Mucosa of rectum (tissue), 2 donors: Measurements from ENCODE around the gene MDK.

Source experiments
- H3K27ac ChIP-seq, 2 donors: one replicate each; pipeline ENCODE4 v1.7.0; 2013; ENCODE audit warnings: inconsistent platforms in 2 of 2, low read depth in 2 of 2, low read length in 2 of 2
- H3K27me3 ChIP-seq, 2 donors: one replicate each; pipeline ENCODE4 v1.7.0; 2013; ENCODE audit warnings: low read length in 2 of 2; ENCODE audit not compliant: control insufficient read depth in 2 of 2, insufficient read depth in 2 of 2
- H3K36me3 ChIP-seq, 2 donors: one replicate each; pipeline ENCODE4 v1.7.0; 2013; ENCODE audit warnings: low read length in 2 of 2; ENCODE audit not compliant: control insufficient read depth in 2 of 2, insufficient read depth in 2 of 2
- H3K4me1 ChIP-seq, 2 donors: one replicate each; pipeline ENCODE4 v1.7.0; 2013; ENCODE audit warnings: low read length in 2 of 2, mild to moderate bottlenecking in 1 of 2; ENCODE audit not compliant: control insufficient read depth in 2 of 2, insufficient read depth in 2 of 2
- H3K4me3 ChIP-seq, 2 donors: one replicate each; pipeline ENCODE4 v1.7.0; 2013; ENCODE audit warnings: low read length in 2 of 2
- H3K9ac ChIP-seq, 2 donors: one replicate each; pipeline ENCODE4 v1.7.0; 2013; ENCODE audit warnings: low read length in 2 of 2, low read depth in 1 of 2, mild to moderate bottlenecking in 1 of 2
- H3K9me3 ChIP-seq, 2 donors: one replicate each; pipeline ENCODE4 v1.7.0; 2013; ENCODE audit warnings: low read length in 2 of 2; ENCODE audit not compliant: control insufficient read depth in 2 of 2
- donor health status: healthy.
- donor health status: Normal muscosa, but diverticular disease.

The MDK gene

GRCh38 chr11:46397526-46397925 lies 16.1 kb downstream of the MDK start:
- H3K9ac ChIP-seq: no peak overlapping the region
- H3K27ac ChIP-seq: no peak overlapping the region
- H3K4me1 ChIP-seq: peaks cover 3 to 7% of the 10 kb centered on the region in 2 donors
- peaks cover 15 to 36% of the 10 kb centered on the region in 2 donors for H3K36me3 ChIP-seq
- H3K4me3 ChIP-seq: no peak overlapping the region
- no peaks in the 10 kb centered on the region for H3K9me3 ChIP-seq
- peaks cover 0 to 3% of the 10 kb centered on the region in 2 donors for H3K27me3 ChIP-seq

- Histone ChIP-seq H3K4me3 (no peak overlapping the region), H3K9me3 (no peaks in the 10 kb centered on the region), H3K27me3 (no peaks in the 10 kb centered on the region), H3K9ac (no peak overlapping the region), H3K4me1 (no peaks in the 10 kb centered on the region), H3K36me3 (peaks cover 25 to 50% of the 10 kb centered on the region in 2 donors), H3K27ac (no peak overlapping the region)
Measured at GRCh38 chr11:46402957-46403902, 21.8 kb downstream of the MDK start.

GRCh38 chr11:46404476-46405017 lies 23.1 kb downstream of the MDK start:
- peaks cover 34 to 57% of the 10 kb centered on the region in 2 donors for H3K36me3 ChIP-seq
- H3K9ac ChIP-seq: no peak overlapping the region

GRCh38 chr11:46407635-46408034 lies 26.2 kb downstream of the MDK start:
- Histone ChIP-seq H3K27ac (no peak overlapping the region), H3K9ac (no peak overlapping the region), H3K4me3 (no peak overlapping the region), H3K27me3 (no peaks in the 10 kb centered on the region), H3K36me3 (peaks cover 41 to 54% of the 10 kb centered on the region in 2 donors), H3K4me1 (no peaks in the 10 kb centered on the region), H3K9me3 (no peaks in the 10 kb centered on the region)

More at GRCh38 chr11:46404476-46405017, 23.1 kb downstream of the MDK start:
- Histone ChIP-seq H3K9me3 (no peaks in the 10 kb centered on the region), H3K27ac (no peak overlapping the region), H3K4me1 (no peaks in the 10 kb centered on the region), H3K4me3 (no peak overlapping the region), H3K27me3 (no peaks in the 10 kb centered on the region)

GRCh38 chr11:46408407-46408986 lies 27.0 kb downstream of the MDK start:
- Histone ChIP-seq H3K27ac (no peak overlapping the region), H3K36me3 (peaks cover 34 to 46% of the 10 kb centered on the region in 2 donors)

GRCh38 chr11:46410021-46410420 lies 28.6 kb downstream of the MDK start:
- peaks cover 41 to 50% of the 10 kb centered on the region in 2 donors for H3K36me3 ChIP-seq
- H3K27ac ChIP-seq: no peak overlapping the region
- no peak overlapping the region for H3K4me3 ChIP-seq
- peaks cover 0 to 2% of the 10 kb centered on the region in 2 donors for H3K4me1 ChIP-seq
- no peak overlapping the region for H3K9ac ChIP-seq
- H3K27me3 ChIP-seq: no peaks in the 10 kb centered on the region
- H3K9me3 ChIP-seq: no peaks in the 10 kb centered on the region

More at GRCh38 chr11:46408407-46408986, 27.0 kb downstream of the MDK start:
- no peaks in the 10 kb centered on the region for H3K4me1 ChIP-seq
- no peaks in the 10 kb centered on the region for H3K9me3 ChIP-seq
- no peak overlapping the region for H3K4me3 ChIP-seq
- H3K27me3 ChIP-seq: no peaks in the 10 kb centered on the region
- no peak overlapping the region for H3K9ac ChIP-seq

- no peaks in the 10 kb centered on the region for H3K9me3 ChIP-seq
- no peak overlapping the region for H3K9ac ChIP-seq
- H3K36me3 ChIP-seq: peaks cover 40 to 43% of the 10 kb centered on the region in 2 donors
- H3K4me3 ChIP-seq: no peak overlapping the region
- peaks cover 0 to 2% of the 10 kb centered on the region in 2 donors for H3K4me1 ChIP-seq
- H3K27ac ChIP-seq: no peak overlapping the region
- no peaks in the 10 kb centered on the region for H3K27me3 ChIP-seq
Measured at GRCh38 chr11:46413760-46414465, 32.4 kb downstream of the MDK start.

GRCh38 chr11:46414466-46414796 lies 33.0 kb downstream of the MDK start:
- Histone ChIP-seq H3K9me3 (no peaks in the 10 kb centered on the region), H3K9ac (no peak overlapping the region), H3K4me3 (no peak overlapping the region), H3K27ac (no peak overlapping the region), H3K27me3 (no peaks in the 10 kb centered on the region), H3K4me1 (peaks cover 0 to 2% of the 10 kb centered on the region in 2 donors), H3K36me3 (peaks cover 38 to 41% of the 10 kb centered on the region in 2 donors)

- no peak overlapping the region for H3K9ac ChIP-seq
- H3K27me3 ChIP-seq: no peaks in the 10 kb centered on the region
- peaks cover 0 to 2% of the 10 kb centered on the region in 2 donors for H3K4me1 ChIP-seq
- H3K4me3 ChIP-seq: no peak overlapping the region
- no peaks in the 10 kb centered on the region for H3K9me3 ChIP-seq
- no peak overlapping the region for H3K27ac ChIP-seq
- H3K36me3 ChIP-seq: peaks cover 35 to 40% of the 10 kb centered on the region in 2 donors
Measured at GRCh38 chr11:46414879-46415278, 33.4 kb downstream of the MDK start.
